Body of pancreas (tissue), 4 donors: ENCODE measurements around the gene SEPTIN12. TPM values are rescaled to one million over a fixed set of nuclear protein-coding genes. Genes with fewer than 3 reads are reported as not detected.

Source experiments
- ATAC-seq: fragments of 150-250 bp; one replicate; pipeline ENCODE4 v1.9.1; 2016
- DNase-seq, 4 donors: peaks; one replicate each; pipeline ENCODE4 v3.0.0-alpha.2; 2019
- H3K27ac ChIP-seq, 4 donors: fragments of 200-600 bp; sonication (generic); 1 replicate in 3 of 4; 2 replicates in 1 of 4; pipeline versions ENCODE4 v1.5.1 to v1.6.1; 2016 to 2019; ENCODE audit warnings: mild to moderate bottlenecking in 1 of 4, mixed read lengths in 1 of 4, moderate library complexity in 1 of 4
- H3K27me3 ChIP-seq, 2 donors: fragments of 200-600 bp; sonication (generic); one replicate each; pipeline ENCODE4 v1.6.0; 2016; ENCODE audit warnings: mild to moderate bottlenecking in 1 of 2
- H3K36me3 ChIP-seq, 2 donors: fragments of 200-600 bp; sonication (generic); replicated peaks in 1 of 2; 2 replicates each; pipeline ENCODE4 v1.5.1; 2016; ENCODE audit warnings: low read depth in 2 of 2; ENCODE audit not compliant: insufficient read depth in 1 of 2
- H3K4me1 ChIP-seq: fragments of 200-600 bp; sonication (generic); one replicate; pipeline ENCODE4 v1.6.0; 2016
- H3K4me3 ChIP-seq, 2 donors: fragments of 200-600 bp; sonication (generic); 1 replicate in 1 of 2; 2 replicates in 1 of 2; pipeline ENCODE4 v1.5.1; 2016 to 2019
- H3K9me3 ChIP-seq, 3 donors: fragments of 200-600 bp; sonication (generic); 1 replicate in 2 of 3; 2 replicates in 1 of 3; pipeline ENCODE4 v1.5.1; 2016
- CTCF ChIP-seq, 7 experiments: fragments of 450-650 bp in 4 of 7; fragments of 200-600 bp in 3 of 7; sonication (generic) in 3 of 7; IDR thresholded peaks; one replicate each; pipeline ENCODE4 v1.5.1; 2016 to 2019; ENCODE audit warnings: antibody characterized with exemption in 7 of 7
- POLR2A ChIP-seq, 3 donors: fragments of 450-650 bp; IDR thresholded peaks; one replicate each; pipeline ENCODE4 v1.6.1; 2016; ENCODE audit warnings: antibody characterized with exemption in 3 of 3, mild to moderate bottlenecking in 2 of 3
- whole genome bisulfite sequencing, 2 donors: methylation state at CpG; one replicate each; pipeline ENCODE4 v1.1.5; 2017; 5-methylcytosine and 5-hydroxymethylcytosine counted together
- intact Hi-C: fragments of 100-400 bp; cut with DNase I; formaldehyde crosslinking; loops from one replicate; pipeline ENCODE4 v1.15.1; 2023
- total RNA-seq, 2 donors: library from RNA; depleted of rRNA; stranded (reverse); fragments of >200 nt; gene quantifications; one replicate each; pipeline ENCODE4 v1.1.0, GENCODE V29; 2016

Gene SEPTIN12
- total RNA-seq, 2 donors from 2014 or later, result not detected

- DNase-seq (peak; percentile 90 to 95 (median 92)), ATAC-seq (peak; percentile 75)
- intact Hi-C loops, result no loop called here
- 1 to 3% methylated on average over 17 to 38 of the region's 38 CpGs for WGBS, 2 donors
- Histone ChIP-seq H3K27me3 (no peaks in the 10 kb centered on the region), H3K27ac (peak overlapping the region; percentile 68 to 95 (median 82)), H3K4me1 (peaks cover 11% of the 10 kb centered on the region), H3K36me3 (peaks cover 0 to 2% of the 10 kb centered on the region in 2 donors), H3K4me3 (peak overlapping the region; percentile 93 to 98), H3K9me3 (no peaks in the 10 kb centered on the region)
- TF ChIP-seq POLR2A (IDR thresholded peaks at IDR 0.05) (no peak), CTCF (IDR thresholded peaks at IDR 0.05) (no peak)
Measured at GRCh38 chr16:4734730-4735535, 53.2 kb downstream of the SEPTIN12 start.

- intact Hi-C loops, result no loop called here
- no peaks in the 10 kb centered on the region for H3K27me3 ChIP-seq
- H3K4me3 ChIP-seq, result peak within 1 kb of the TSS; percentile 93 to 98
- H3K4me1 ChIP-seq, result peaks cover 11% of the 10 kb centered on the region
- ATAC-seq (peak; percentile 98), DNase-seq (peak; percentile 95 to 98 (median 97))
- H3K36me3 ChIP-seq, result peaks cover 0 to 2% of the 10 kb centered on the region in 2 donors
- H3K27ac ChIP-seq, result peak within 1 kb of the TSS; percentile 68 to 95 (median 82)
- H3K9me3 ChIP-seq, result no peaks in the 10 kb centered on the region
- peak in 2 of 3 donors; percentile 44 to 65 for TF ChIP-seq POLR2A (IDR thresholded peaks at IDR 0.05)
- no peak for TF ChIP-seq CTCF (IDR thresholded peaks at IDR 0.05)
- 0% methylated on average over 10 to 60 of the region's 70 CpGs for WGBS, 2 donors
Measured at GRCh38 chr16:4734063-4734729, 53.9 kb downstream of the SEPTIN12 start, which contains the start of the genes ANKS3 and DNAAF8. ANKS3 (minus strand) TSS chr16:4734271; CDS start chr16:4730149, 4,122 bp downstream. DNAAF8 (plus strand) TSS chr16:4734537; CDS start chr16:4736515, 1,978 bp downstream.

GRCh38 chr16:4733747-4734062 lies 54.4 kb downstream of the SEPTIN12 start:
- intact Hi-C loops, result no loop called here
- no peaks in the 10 kb centered on the region for H3K27me3 ChIP-seq
- peaks cover 11% of the 10 kb centered on the region for H3K4me1 ChIP-seq
- ATAC-seq (no peak), DNase-seq (peak in 1 of 4 donors; percentile 29)
- peaks cover 0 to 2% of the 10 kb centered on the region in 2 donors for H3K36me3 ChIP-seq
- no peaks in the 10 kb centered on the region for H3K9me3 ChIP-seq
- TF ChIP-seq POLR2A (IDR thresholded peaks at IDR 0.05) (no peak), CTCF (IDR thresholded peaks at IDR 0.05) (no peak)
- WGBS, 2 donors, result 0 to 1% methylated on average over 8 to 19 of the region's 19 CpGs
- H3K4me3 ChIP-seq, result peak overlapping the region; percentile 71 to 98
- H3K27ac ChIP-seq, result peak overlapping the region; percentile 68 to 95 (median 82)

GRCh38 chr16:4733211-4733742 lies 54.9 kb downstream of the SEPTIN12 start:
- WGBS, 2 donors, result 18 to 24% methylated on average over 17 of the region's 17 CpGs

GRCh38 chr16:4729876-4730275 lies 58.3 kb downstream of the SEPTIN12 start:
- 89 to 91% methylated on average over 8 to 15 of the region's 15 CpGs for WGBS, 2 donors
- H3K27ac ChIP-seq, result no peak overlapping the region
- intact Hi-C loops, result no loop called here
- no peaks in the 10 kb centered on the region for H3K9me3 ChIP-seq
- peaks cover 5% of the 10 kb centered on the region for H3K4me1 ChIP-seq
- no peaks in the 10 kb centered on the region for H3K27me3 ChIP-seq
- H3K4me3 ChIP-seq, result no peak overlapping the region
- no peak for TF ChIP-seq CTCF (IDR thresholded peaks at IDR 0.05)
- TF ChIP-seq POLR2A (IDR thresholded peaks at IDR 0.05), result no peak
- no peak for DNase-seq
- no peak for ATAC-seq
- peaks cover 0 to 7% of the 10 kb centered on the region in 2 donors for H3K36me3 ChIP-seq

More at GRCh38 chr16:4733211-4733742, 54.9 kb downstream of the SEPTIN12 start:
- H3K36me3 ChIP-seq, result peaks cover 0 to 2% of the 10 kb centered on the region in 2 donors
- ATAC-seq (no peak), DNase-seq (no peak)
- H3K4me1 ChIP-seq, result peaks cover 11% of the 10 kb centered on the region
- intact Hi-C loops, result no loop called here
- peak overlapping the region; percentile 71 to 98 for H3K4me3 ChIP-seq
- no peak for TF ChIP-seq POLR2A (IDR thresholded peaks at IDR 0.05)
- no peaks in the 10 kb centered on the region for H3K27me3 ChIP-seq
- H3K9me3 ChIP-seq, result no peaks in the 10 kb centered on the region
- H3K27ac ChIP-seq, result peak overlapping the region in 2 of 4 donors; percentile 94 to 95
